Testis (tissue), 2 donors: ENCODE data around the gene PRKCD.

Experiments
- CTCF ChIP-seq, 3 experiments: fragments of 450-650 bp in 2 of 3; fragments of 200-600 bp in 1 of 3; sonication (generic) in 1 of 3; IDR thresholded peaks; one replicate each; pipeline ENCODE4 v1.5.1; 2016 to 2019; ENCODE audit warnings: antibody characterized with exemption in 3 of 3, mild to moderate bottlenecking in 2 of 3, moderate library complexity in 1 of 3
- POLR2A ChIP-seq: fragments of 450-650 bp; IDR thresholded peaks from one replicate; pipeline ENCODE4 v1.6.1; 2017; ENCODE audit warnings: antibody characterized with exemption, mild to moderate bottlenecking, moderate library complexity

GRCh38 chr3:53160660-53161449 lies at the start of gene PRKCD:
- TF ChIP-seq POLR2A (no peak), CTCF (IDR thresholded peaks at IDR 0.05) (peak; percentile 1 to 19 (median 18))
